ENCODE data around the gene ITGAE.

ITGAE gene

GRCh38 chr17:3689262-3690093, 111.5 kb downstream of the ITGAE start:
- no peak for DNase-seq

- DNase-seq = no peak
Measured at GRCh38 chr17:3688852-3689261, 112.1 kb downstream of the ITGAE start.

GRCh38 chr17:3688027-3688553, 112.9 kb downstream of the ITGAE start:
- no peak for DNase-seq

GRCh38 chr17:3685174-3685573, 115.8 kb downstream of the ITGAE start:
- DNase-seq = no peak

GRCh38 chr17:3683054-3683511, 117.9 kb downstream of the ITGAE start:
- peak; percentile 69 for DNase-seq

- DNase-seq = no peak
Measured at GRCh38 chr17:3682033-3682432, 119.0 kb downstream of the ITGAE start.

- no peak for DNase-seq
Measured at GRCh38 chr17:3681565-3681964, 119.4 kb downstream of the ITGAE start.

- DNase-seq = no peak
Measured at GRCh38 chr17:3681057-3681456, 119.9 kb downstream of the ITGAE start.

- DNase-seq = no peak
Measured at GRCh38 chr17:3679531-3680126, 121.4 kb downstream of the ITGAE start.

- DNase-seq = no peak
Measured at GRCh38 chr17:3678821-3679530, 122.0 kb downstream of the ITGAE start.

GRCh38 chr17:3678095-3678820, 122.7 kb downstream of the ITGAE start:
- DNase-seq = no peak

- no peak for DNase-seq
Measured at GRCh38 chr17:3675886-3676285, 125.1 kb downstream of the ITGAE start.

- no peak for DNase-seq
Measured at GRCh38 chr17:3672571-3672970, 128.4 kb downstream of the ITGAE start.

GRCh38 chr17:3669548-3669947, 131.4 kb downstream of the ITGAE start:
- no peak for DNase-seq

- DNase-seq = no peak
Measured at GRCh38 chr17:3669085-3669347, 132.0 kb downstream of the ITGAE start.

GRCh38 chr17:3668279-3669084, 132.5 kb downstream of the ITGAE start, which contains the start of the genes EMC6 and TAX1BP3:
EMC6 (plus strand) TSS chr17:3668812; CDS start chr17:3669147, 335 bp downstream.
TAX1BP3 (minus strand) TSS chr17:3668578; CDS start chr17:3668526, 52 bp downstream.
- DNase-seq = peak; percentile 98

- DNase-seq = no peak
Measured at GRCh38 chr17:3667366-3668278, 133.4 kb downstream of the ITGAE start.

GRCh38 chr17:3666516-3666915, 134.5 kb downstream of the ITGAE start:
- DNase-seq = no peak

GRCh38 chr17:3665834-3666233, 135.2 kb downstream of the ITGAE start:
- no peak for DNase-seq
